Measurements from ENCODE around the gene THEMIS2.
A peak's percentile ranks its signal among the peaks of the same experiment; 100 is the strongest.

Gene THEMIS2

GRCh38 chr1:27889506-27889905 lies 17.2 kb downstream of the THEMIS2 start:
- ChIA-PET CTCF (no interaction called here), POLR2A (ENCODE audit: low non-redundant PET) (no interaction called here)
- no peak for TF ChIP-seq CTCF (conservative IDR thresholded peaks at IDR 0.05; ENCODE audit: low read depth)

DNA sequence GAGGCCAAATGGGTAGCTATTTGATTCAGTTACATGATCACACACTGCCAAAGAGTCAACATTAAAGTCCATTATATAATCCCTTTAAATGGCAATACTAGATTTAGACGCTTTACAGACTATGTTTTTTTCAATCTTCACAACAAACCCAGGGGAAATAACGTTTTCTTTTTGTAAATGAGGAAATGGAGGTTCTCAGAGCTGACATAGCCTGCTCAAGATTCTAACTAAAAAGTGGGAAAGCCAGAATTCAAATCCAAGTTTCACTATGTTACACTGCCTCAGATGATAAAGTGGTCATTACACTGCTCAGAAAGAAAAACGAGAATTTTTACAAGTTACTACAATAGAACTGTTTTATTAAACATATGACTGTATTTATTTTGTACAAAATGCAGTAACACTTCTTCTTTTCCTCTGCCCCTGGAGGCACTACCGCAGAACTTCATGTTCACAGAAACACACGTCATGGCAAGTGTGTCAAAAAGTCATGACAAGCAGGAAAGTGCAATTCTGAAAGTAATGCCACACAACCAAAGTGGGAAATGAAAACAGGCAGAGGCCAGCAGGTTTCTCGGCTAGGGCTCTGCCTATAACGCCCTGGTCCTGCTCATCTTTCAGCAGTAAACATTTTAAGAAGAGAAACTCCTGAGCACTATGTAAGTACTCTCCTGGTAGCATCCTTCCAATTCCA lies 19.0 kb downstream of the THEMIS2 start:
- ChIA-PET POLR2A (ENCODE audit: low non-redundant PET) (no interaction called here), CTCF (interaction anchor here (2.0 kb wide), 1 partner anchor 33 kb away, joined by 6 read pairs; no protein-coding TSS in a partner anchor)
- TF ChIP-seq CTCF (conservative IDR thresholded peaks at IDR 0.05; ENCODE audit: low read depth): no peak
- DNase-seq (ENCODE audit: low spot score): no peak
- H3K27ac ChIP-seq: no peak overlapping the region

More at GRCh38 chr1:27889506-27889905, 17.2 kb downstream of the THEMIS2 start:
- DNase-seq (ENCODE audit: low spot score): no peak
- no peak overlapping the region for H3K27ac ChIP-seq

DNA sequence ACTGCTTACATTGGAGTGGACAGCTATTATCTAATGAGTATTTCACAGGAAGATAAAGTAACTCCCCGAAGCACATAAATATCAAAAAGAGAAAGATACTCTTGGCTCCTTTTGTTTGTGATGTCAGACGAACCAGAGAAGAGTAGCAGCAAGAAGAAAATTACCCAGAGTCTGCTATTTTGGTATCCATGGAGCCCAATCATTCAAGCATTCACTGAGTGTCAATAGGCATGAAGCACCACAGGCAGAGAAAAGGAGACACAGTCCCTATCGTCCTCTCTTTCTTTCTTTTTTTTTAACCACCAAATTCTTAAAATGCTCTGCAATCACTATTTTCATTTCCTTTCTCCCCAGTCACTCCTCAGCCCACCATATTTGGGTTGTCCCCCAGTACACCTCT lies 22.2 kb downstream of the THEMIS2 start:
- CTCF ChIA-PET: interaction anchor here (0.7 to 1.1 kb wide), 2 partner anchors 37 to 1689 kb away, joined by 3 to 4 read pairs; no protein-coding TSS in a partner anchor
- DNase-seq (ENCODE audit: low spot score): no peak
- TF ChIP-seq CTCF (conservative IDR thresholded peaks at IDR 0.05; ENCODE audit: low read depth): no peak
- H3K27ac ChIP-seq: no peak overlapping the region
- POLR2A ChIA-PET (ENCODE audit: low non-redundant PET): no interaction called here

DNA sequence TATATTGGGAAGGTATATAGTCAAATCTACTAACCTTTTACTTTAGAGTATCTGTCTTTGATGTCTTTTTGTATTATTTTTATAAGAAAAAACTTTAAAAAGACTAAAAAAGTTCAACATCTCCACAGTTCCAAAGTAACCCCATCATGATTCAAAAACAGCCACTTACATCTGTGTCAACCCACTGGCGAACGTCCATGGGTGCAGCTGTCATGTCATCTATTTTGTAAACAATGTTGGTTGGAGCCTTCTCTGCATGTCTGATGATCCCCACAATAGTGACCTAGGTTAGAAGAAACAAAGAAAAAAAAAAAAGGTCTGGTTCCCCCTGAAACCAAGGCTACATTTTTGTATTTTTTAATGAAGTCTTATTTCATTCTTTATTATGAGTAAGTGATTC lies 34.4 kb downstream of the THEMIS2 start:
- no peak overlapping the region for H3K27ac ChIP-seq
- no peak for DNase-seq (ENCODE audit: low spot score)
- TF ChIP-seq CTCF (conservative IDR thresholded peaks at IDR 0.05; ENCODE audit: low read depth): no peak
- POLR2A ChIA-PET (ENCODE audit: low non-redundant PET): no interaction called here
- CTCF ChIA-PET: no interaction called here

GRCh38 chr1:27912429-27912828 lies 40.1 kb downstream of the THEMIS2 start:
- DNase-seq (ENCODE audit: low spot score): no peak
- CTCF ChIA-PET: interaction anchor here (0.6 to 0.7 kb wide), 2 partner anchors 20 to 165 kb away, joined by 3 to 4 read pairs; no protein-coding TSS in a partner anchor
- TF ChIP-seq CTCF (conservative IDR thresholded peaks at IDR 0.05; ENCODE audit: low read depth): no peak
- no peak overlapping the region for H3K27ac ChIP-seq
- POLR2A ChIA-PET (ENCODE audit: low non-redundant PET): no interaction called here

DNA sequence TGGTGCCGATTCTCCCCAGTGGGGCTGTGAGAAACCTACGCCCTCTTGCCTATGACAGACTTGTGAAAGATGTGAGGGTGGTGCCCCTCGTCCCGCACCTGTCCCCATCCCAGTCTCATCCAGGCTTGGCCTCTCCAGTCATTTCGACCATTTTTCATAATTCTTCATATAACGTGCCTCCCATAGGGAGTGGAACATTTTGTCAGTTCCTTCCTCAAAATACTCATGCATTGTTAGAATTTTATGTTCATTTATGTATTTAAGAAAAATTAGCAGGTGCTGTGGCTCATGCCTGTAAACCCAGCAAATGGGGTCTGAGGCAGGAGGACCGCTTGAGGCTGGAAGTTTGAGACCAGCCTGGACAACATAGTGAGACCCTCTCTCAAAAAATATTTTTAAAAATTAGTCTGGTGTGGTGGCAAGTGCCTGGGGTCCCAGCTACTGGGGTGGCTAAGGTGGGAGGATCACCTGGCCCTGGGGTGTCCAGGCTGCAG lies 42.8 kb downstream of the THEMIS2 start:
- POLR2A ChIA-PET (ENCODE audit: low non-redundant PET): no interaction called here
- TF ChIP-seq CTCF (conservative IDR thresholded peaks at IDR 0.05; ENCODE audit: low read depth): no peak

More for the DNA sequence above, 42.8 kb downstream of the THEMIS2 start:
- no peak for DNase-seq (ENCODE audit: low spot score)
- peak overlapping the region; percentile 82 for H3K27ac ChIP-seq
- CTCF ChIA-PET: no interaction called here
